ENCODE data around the gene TBCD. TPM values are rescaled to one million over a fixed set of nuclear protein-coding genes. Genes with fewer than 3 reads are reported as not detected.

TBCD gene
- polyA plus RNA-seq, 1 donor from 2014 or later, result 67.2 TPM

DNA sequence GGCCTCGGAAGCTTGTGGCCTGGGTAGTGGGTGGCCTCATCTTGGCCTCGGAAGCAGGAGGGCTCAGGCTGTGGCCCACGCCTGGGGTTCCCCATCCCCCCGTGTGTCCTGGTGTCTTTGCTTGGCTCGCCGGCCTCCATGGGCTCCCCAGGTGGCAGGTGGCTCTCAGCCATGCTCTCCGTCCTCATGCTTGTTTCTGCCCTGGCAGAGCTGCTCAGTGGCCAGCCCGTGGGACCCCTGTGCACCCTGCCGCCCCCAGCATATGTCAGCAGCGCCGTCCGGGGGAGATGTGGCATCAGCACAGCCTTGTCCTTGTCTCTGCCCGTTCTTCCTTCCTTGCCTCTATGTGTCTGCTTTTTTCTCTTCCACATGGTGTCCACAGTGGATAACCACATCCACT, 38.5 kb downstream of the TBCD start:
- Histone ChIP-seq H2AFZ (ENCODE audit: low read depth, low read length) (no peak overlapping the region), H3K9me2 (ENCODE audit: insufficient read depth, low read length) (no peaks in the 10 kb centered on the region), H3K9ac (ENCODE audit: low read length) (no peak overlapping the region), H3F3A (ENCODE audit: insufficient read depth, low read length, poor library complexity, severe bottlenecking) (no peaks in the 10 kb centered on the region), H3K27ac (ENCODE audit: low read length) (no peak overlapping the region), H3K4me3 (ENCODE audit: low read length) (no peak overlapping the region), H3K4me2 (ENCODE audit: low read length) (no peak overlapping the region), H3K27me3 (ENCODE audit: insufficient read depth, low read depth, low read length) (no peaks in the 10 kb centered on the region), H3K9me3 (ENCODE audit: low read length) (no peaks in the 10 kb centered on the region), H3K36me3 (ENCODE audit: insufficient read depth, low read length) (no peaks in the 10 kb centered on the region), H4K20me1 (ENCODE audit: insufficient read depth) (no peaks in the 10 kb centered on the region), H3K79me2 (replicated peaks; ENCODE audit: insufficient read depth, low read length) (no peaks in the 10 kb centered on the region)
- TF ChIP-seq, protein P1, sequence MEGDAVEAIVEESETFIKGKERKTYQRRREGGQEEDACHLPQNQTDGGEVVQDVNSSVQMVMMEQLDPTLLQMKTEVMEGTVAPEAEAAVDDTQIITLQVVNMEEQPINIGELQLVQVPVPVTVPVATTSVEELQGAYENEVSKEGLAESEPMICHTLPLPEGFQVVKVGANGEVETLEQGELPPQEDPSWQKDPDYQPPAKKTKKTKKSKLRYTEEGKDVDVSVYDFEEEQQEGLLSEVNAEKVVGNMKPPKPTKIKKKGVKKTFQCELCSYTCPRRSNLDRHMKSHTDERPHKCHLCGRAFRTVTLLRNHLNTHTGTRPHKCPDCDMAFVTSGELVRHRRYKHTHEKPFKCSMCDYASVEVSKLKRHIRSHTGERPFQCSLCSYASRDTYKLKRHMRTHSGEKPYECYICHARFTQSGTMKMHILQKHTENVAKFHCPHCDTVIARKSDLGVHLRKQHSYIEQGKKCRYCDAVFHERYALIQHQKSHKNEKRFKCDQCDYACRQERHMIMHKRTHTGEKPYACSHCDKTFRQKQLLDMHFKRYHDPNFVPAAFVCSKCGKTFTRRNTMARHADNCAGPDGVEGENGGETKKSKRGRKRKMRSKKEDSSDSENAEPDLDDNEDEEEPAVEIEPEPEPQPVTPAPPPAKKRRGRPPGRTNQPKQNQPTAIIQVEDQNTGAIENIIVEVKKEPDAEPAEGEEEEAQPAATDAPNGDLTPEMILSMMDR (IDR thresholded peaks at IDR 0.05; ENCODE audit: poor library complexity, severe bottlenecking), result no peak
- TF ChIP-seq, protein P2, sequence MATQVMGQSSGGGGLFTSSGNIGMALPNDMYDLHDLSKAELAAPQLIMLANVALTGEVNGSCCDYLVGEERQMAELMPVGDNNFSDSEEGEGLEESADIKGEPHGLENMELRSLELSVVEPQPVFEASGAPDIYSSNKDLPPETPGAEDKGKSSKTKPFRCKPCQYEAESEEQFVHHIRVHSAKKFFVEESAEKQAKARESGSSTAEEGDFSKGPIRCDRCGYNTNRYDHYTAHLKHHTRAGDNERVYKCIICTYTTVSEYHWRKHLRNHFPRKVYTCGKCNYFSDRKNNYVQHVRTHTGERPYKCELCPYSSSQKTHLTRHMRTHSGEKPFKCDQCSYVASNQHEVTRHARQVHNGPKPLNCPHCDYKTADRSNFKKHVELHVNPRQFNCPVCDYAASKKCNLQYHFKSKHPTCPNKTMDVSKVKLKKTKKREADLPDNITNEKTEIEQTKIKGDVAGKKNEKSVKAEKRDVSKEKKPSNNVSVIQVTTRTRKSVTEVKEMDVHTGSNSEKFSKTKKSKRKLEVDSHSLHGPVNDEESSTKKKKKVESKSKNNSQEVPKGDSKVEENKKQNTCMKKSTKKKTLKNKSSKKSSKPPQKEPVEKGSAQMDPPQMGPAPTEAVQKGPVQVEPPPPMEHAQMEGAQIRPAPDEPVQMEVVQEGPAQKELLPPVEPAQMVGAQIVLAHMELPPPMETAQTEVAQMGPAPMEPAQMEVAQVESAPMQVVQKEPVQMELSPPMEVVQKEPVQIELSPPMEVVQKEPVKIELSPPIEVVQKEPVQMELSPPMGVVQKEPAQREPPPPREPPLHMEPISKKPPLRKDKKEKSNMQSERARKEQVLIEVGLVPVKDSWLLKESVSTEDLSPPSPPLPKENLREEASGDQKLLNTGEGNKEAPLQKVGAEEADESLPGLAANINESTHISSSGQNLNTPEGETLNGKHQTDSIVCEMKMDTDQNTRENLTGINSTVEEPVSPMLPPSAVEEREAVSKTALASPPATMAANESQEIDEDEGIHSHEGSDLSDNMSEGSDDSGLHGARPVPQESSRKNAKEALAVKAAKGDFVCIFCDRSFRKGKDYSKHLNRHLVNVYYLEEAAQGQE (IDR thresholded peaks at IDR 0.05; ENCODE audit: borderline replicate concordance), result no peak
- TF ChIP-seq RAD21 (conservative IDR thresholded peaks at IDR 0.05) (no peak), EZH2 (IDR thresholded peaks at IDR 0.05; ENCODE audit: borderline replicate concordance, insufficient read depth, low read length, poor library complexity, severe bottlenecking) (no peak), POLR2AphosphoS5 (IDR thresholded peaks at IDR 0.05) (no peak), TAF1 (IDR thresholded peaks at IDR 0.05; ENCODE audit: low read depth) (no peak)

DNA sequence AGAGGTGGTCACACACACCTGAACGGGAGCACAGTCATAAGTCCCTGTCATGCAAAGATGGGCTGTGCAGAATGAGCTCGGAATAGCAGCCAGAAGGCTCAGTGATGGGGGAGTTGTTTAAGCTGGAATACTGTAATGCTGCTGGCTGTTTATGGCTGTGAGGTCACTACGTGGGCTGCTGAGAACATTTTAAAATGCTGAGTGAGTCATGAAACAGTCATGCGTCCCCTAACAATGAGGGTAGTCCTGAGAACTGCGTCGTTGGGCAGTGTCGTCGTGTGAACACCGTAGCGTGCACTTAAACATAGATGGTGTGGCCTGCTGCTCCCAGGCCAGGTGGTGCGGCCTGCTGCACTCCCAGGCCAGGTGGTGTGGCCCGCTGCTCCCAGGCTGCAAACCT, 39.7 kb downstream of the TBCD start:
- Histone ChIP-seq H3F3A (ENCODE audit: insufficient read depth, low read length, poor library complexity, severe bottlenecking) (no peaks in the 10 kb centered on the region), H3K9me2 (ENCODE audit: insufficient read depth, low read length) (no peaks in the 10 kb centered on the region), H3K27ac (ENCODE audit: low read length) (no peak overlapping the region), H3K79me2 (replicated peaks; ENCODE audit: insufficient read depth, low read length) (no peaks in the 10 kb centered on the region), H3K4me3 (ENCODE audit: low read length) (no peak overlapping the region), H3K9me3 (ENCODE audit: low read length) (no peaks in the 10 kb centered on the region), H3K36me3 (ENCODE audit: insufficient read depth, low read length) (no peaks in the 10 kb centered on the region), H3K9ac (ENCODE audit: low read length) (no peak overlapping the region), H4K20me1 (ENCODE audit: insufficient read depth) (no peaks in the 10 kb centered on the region), H3K4me2 (ENCODE audit: low read length) (no peak overlapping the region), H3K27me3 (ENCODE audit: insufficient read depth, low read depth, low read length) (no peaks in the 10 kb centered on the region), H2AFZ (ENCODE audit: low read depth, low read length) (no peak overlapping the region)
- TF ChIP-seq EP300 (conservative IDR thresholded peaks at IDR 0.05; ENCODE audit: poor library complexity, severe bottlenecking) (no peak), EZH2 (IDR thresholded peaks at IDR 0.05; ENCODE audit: borderline replicate concordance, insufficient read depth, low read length, poor library complexity, severe bottlenecking) (no peak), POLR2AphosphoS5 (IDR thresholded peaks at IDR 0.05) (no peak), SMC3 (conservative IDR thresholded peaks at IDR 0.05; ENCODE audit: poor library complexity) (no peak), RAD21 (conservative IDR thresholded peaks at IDR 0.05) (no peak), TAF1 (IDR thresholded peaks at IDR 0.05; ENCODE audit: low read depth) (no peak), MXI1 (conservative IDR thresholded peaks at IDR 0.05; ENCODE audit: poor library complexity, severe bottlenecking) (no peak)
- TF ChIP-seq, protein P1 (IDR thresholded peaks at IDR 0.05; ENCODE audit: poor library complexity, severe bottlenecking), result no peak
- TF ChIP-seq, protein P2 (IDR thresholded peaks at IDR 0.05; ENCODE audit: borderline replicate concordance), result no peak

All from neural cell (in vitro differentiated cells).